Osteoblast (primary cell): Measurements from ENCODE around the gene SLC23A2. TPM values are rescaled to one million over a fixed set of nuclear protein-coding genes. Genes with fewer than 3 reads are reported as not detected.

Experiments used
- DNase-seq: peaks from one replicate; pipeline ENCODE4 v3.0.0; 2011; ENCODE audit warnings: low spot score, mixed read lengths; ENCODE audit not compliant: insufficient read length; ENCODE audit errors: missing footprints
- H2AFZ ChIP-seq: 2 replicates; pipeline ENCODE4 v1.6.0; 2011; ENCODE audit warnings: mild to moderate bottlenecking, low read length
- H3K27ac ChIP-seq: 2 replicates; pipeline ENCODE4 v1.5.1; 2011; ENCODE audit warnings: mild to moderate bottlenecking, low read depth, low read length, moderate library complexity
- H3K27me3 ChIP-seq: 2 replicates; pipeline ENCODE4 v1.6.0; 2012; ENCODE audit warnings: mild to moderate bottlenecking, control low read depth, inconsistent platforms, low read length, moderate library complexity; ENCODE audit not compliant: insufficient read depth
- H3K36me3 ChIP-seq: 2 replicates; pipeline ENCODE4 v1.5.1; 2011; ENCODE audit warnings: mild to moderate bottlenecking, low read length, control low read depth, moderate library complexity; ENCODE audit not compliant: insufficient read depth
- H3K4me1 ChIP-seq: 2 replicates; pipeline ENCODE4 v1.5.1; 2011; ENCODE audit warnings: mild to moderate bottlenecking, low read length, control low read depth, moderate library complexity; ENCODE audit not compliant: insufficient read depth
- H3K4me2 ChIP-seq: 2 replicates; pipeline ENCODE4 v1.6.0; 2011; ENCODE audit warnings: mild to moderate bottlenecking, low read length; ENCODE audit not compliant: insufficient read depth
- H3K4me3 ChIP-seq: fragments of 200-600 bp; sonication (generic); 3 replicates; pipeline ENCODE4 v1.5.1; 2012; ENCODE audit warnings: mild to moderate bottlenecking, low read length, inconsistent platforms; ENCODE audit not compliant: insufficient read depth
- H3K79me2 ChIP-seq: 2 replicates; pipeline ENCODE4 v1.6.0; 2012; ENCODE audit warnings: mild to moderate bottlenecking, low read length, control low read depth, inconsistent platforms; ENCODE audit not compliant: insufficient read depth
- H3K9me3 ChIP-seq: 2 replicates; pipeline ENCODE4 v1.5.1; 2011; ENCODE audit warnings: low read depth, low read length, control low read depth
- H4K20me1 ChIP-seq: 2 replicates; pipeline ENCODE4 v1.6.0; 2012; ENCODE audit warnings: mild to moderate bottlenecking, low read length, control low read depth; ENCODE audit not compliant: insufficient read depth
- total RNA-seq: library from RNA; depleted of rRNA; stranded (reverse); fragments of >200 nt; gene quantifications from 2 replicates; pipeline ENCODE4 v1.2.3, GENCODE V29; 2012
- TF ChIP-seq, protein P1 (sequence below): IDR thresholded peaks from 2 replicates; pipeline ENCODE4 v1.5.1; 2011; ENCODE audit warnings: mild to moderate bottlenecking, low read depth, low read length, moderate library complexity; ENCODE audit errors: extremely low read depth

The SLC23A2 gene
- total RNA-seq, 1 donor = 20.6 TPM

DNA sequence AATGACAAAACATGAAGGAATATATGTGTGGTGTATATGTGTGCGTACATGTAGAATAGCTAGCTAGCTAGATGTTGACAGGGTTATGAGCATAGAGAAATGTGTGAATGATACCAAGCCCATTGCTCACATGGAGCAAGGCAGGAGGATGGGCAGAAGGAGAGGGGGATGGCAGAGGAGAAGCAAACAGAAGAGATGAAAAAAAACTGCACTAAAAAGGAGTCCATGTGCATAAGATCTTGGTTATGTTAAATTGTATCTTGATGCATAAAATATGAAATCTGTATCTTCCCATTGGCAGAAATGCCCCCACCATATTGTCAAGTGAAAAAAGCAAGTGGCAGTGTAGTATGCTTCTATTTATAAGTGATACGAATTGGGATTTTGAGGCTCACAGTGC, 154.5 kb downstream of the SLC23A2 start:
- TF ChIP-seq, protein P1, sequence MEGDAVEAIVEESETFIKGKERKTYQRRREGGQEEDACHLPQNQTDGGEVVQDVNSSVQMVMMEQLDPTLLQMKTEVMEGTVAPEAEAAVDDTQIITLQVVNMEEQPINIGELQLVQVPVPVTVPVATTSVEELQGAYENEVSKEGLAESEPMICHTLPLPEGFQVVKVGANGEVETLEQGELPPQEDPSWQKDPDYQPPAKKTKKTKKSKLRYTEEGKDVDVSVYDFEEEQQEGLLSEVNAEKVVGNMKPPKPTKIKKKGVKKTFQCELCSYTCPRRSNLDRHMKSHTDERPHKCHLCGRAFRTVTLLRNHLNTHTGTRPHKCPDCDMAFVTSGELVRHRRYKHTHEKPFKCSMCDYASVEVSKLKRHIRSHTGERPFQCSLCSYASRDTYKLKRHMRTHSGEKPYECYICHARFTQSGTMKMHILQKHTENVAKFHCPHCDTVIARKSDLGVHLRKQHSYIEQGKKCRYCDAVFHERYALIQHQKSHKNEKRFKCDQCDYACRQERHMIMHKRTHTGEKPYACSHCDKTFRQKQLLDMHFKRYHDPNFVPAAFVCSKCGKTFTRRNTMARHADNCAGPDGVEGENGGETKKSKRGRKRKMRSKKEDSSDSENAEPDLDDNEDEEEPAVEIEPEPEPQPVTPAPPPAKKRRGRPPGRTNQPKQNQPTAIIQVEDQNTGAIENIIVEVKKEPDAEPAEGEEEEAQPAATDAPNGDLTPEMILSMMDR = no peak
- no peaks in the 10 kb centered on the region for H3K9me3 ChIP-seq
- no peak for DNase-seq
- H3K4me2 ChIP-seq = no peak overlapping the region
- H3K4me1 ChIP-seq = no peaks in the 10 kb centered on the region
- H3K27ac ChIP-seq = no peak overlapping the region
- no peaks in the 10 kb centered on the region for H4K20me1 ChIP-seq
- no peaks in the 10 kb centered on the region for H3K27me3 ChIP-seq
- peaks cover 5% of the 10 kb centered on the region for H3K36me3 ChIP-seq
- no peaks in the 10 kb centered on the region for H3K79me2 ChIP-seq
- no peak overlapping the region for H2AFZ ChIP-seq
- H3K4me3 ChIP-seq = no peak overlapping the region

DNA sequence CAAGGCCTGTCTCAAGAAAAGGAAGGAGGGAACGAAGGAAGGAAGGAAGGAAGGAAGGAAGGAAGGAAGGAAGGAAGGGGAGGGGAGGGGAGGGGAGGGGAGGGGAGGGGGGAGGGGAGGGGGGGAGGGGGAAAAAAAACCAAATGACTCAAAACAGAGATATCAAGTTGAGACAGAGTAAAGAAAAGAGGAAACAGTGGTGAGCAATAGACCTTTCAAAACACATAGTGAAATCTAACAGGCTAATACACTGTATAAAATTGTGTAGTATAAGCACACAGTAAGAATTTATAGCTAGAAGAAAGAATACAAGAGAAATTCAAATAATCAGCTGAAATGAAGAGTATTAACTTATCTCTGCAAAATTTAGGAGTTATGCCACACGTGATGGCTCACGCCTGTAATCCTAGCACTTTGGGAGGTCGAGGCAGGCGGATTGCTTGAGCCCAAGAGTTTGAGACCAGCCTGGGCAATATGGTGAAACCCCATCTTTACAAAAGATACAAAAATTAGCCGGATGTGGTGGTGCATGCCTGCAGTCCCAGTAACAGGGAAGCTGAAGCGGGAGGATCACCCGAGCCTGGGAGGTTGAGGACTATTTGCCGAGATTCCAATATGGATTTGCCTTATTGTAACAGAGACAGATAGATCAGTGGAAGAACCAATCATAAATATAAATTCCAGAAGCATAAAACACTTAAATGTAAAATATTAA, 156.4 kb downstream of the SLC23A2 start:
- no peak for DNase-seq
- Histone ChIP-seq H3K27ac (no peak overlapping the region), H3K79me2 (no peaks in the 10 kb centered on the region), H2AFZ (no peak overlapping the region), H3K4me1 (no peaks in the 10 kb centered on the region), H4K20me1 (no peaks in the 10 kb centered on the region), H3K36me3 (no peaks in the 10 kb centered on the region), H3K4me3 (no peak overlapping the region), H3K27me3 (no peaks in the 10 kb centered on the region), H3K4me2 (no peak overlapping the region), H3K9me3 (no peaks in the 10 kb centered on the region)
- TF ChIP-seq, protein P1 = no peak

DNA sequence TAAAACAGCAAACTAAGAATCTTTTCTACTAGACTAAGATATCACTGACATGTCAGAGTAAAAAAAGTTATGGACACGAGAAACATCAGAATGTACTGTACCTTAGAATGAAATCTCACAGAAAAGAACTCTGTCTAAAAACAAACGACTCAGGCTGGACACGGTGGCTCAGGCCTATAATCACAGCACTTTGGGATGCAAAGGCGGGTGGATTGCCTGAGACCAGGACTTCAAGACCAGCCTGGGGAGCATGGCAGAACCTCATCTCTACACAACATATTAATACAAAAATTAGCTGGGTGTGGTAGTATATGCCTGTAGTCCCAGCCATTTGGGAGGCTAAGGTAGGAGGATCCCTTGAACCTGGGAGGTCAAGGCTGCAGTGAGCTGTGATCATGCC, 157.0 kb downstream of the SLC23A2 start:
- H3K9me3 ChIP-seq = no peaks in the 10 kb centered on the region
- no peak for DNase-seq
- H3K79me2 ChIP-seq = no peaks in the 10 kb centered on the region
- H3K4me2 ChIP-seq = no peak overlapping the region
- H4K20me1 ChIP-seq = no peaks in the 10 kb centered on the region
- H2AFZ ChIP-seq = no peak overlapping the region
- TF ChIP-seq, protein P1 = no peak
- H3K27me3 ChIP-seq = no peaks in the 10 kb centered on the region
- no peaks in the 10 kb centered on the region for H3K4me1 ChIP-seq
- no peak overlapping the region for H3K4me3 ChIP-seq
- H3K36me3 ChIP-seq = no peaks in the 10 kb centered on the region
- H3K27ac ChIP-seq = no peak overlapping the region

DNA sequence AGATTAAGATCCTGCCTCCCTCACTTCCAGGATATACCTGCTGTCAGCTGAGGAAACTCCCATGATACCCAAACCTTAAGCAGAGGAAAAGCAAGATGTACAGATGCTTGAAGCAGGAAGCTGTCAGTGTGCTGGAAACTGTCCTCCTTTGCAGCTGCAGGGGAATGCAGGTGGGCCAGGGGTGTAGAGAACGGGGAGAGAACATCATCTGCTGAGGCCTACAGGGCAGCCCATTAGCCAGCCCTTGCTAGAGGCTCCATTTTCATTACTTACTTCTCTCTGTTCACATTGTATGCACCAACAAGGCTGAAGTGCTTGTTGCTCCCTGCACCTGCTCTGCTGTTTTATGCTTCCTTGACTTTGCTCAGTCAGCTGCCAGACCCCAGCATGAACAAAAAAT, 160.5 kb downstream of the SLC23A2 start:
- H3K4me3 ChIP-seq = no peak overlapping the region
- no peak overlapping the region for H3K27ac ChIP-seq
- H2AFZ ChIP-seq = no peak overlapping the region
- no peaks in the 10 kb centered on the region for H4K20me1 ChIP-seq
- H3K4me1 ChIP-seq = no peaks in the 10 kb centered on the region
- no peaks in the 10 kb centered on the region for H3K9me3 ChIP-seq
- peaks cover 25% of the 10 kb centered on the region for H3K27me3 ChIP-seq
- no peak overlapping the region for H3K4me2 ChIP-seq
- TF ChIP-seq, protein P1 = no peak
- no peaks in the 10 kb centered on the region for H3K79me2 ChIP-seq
- no peaks in the 10 kb centered on the region for H3K36me3 ChIP-seq
- DNase-seq = no peak
